HG02798 (cell line): ENCODE measurements around the gene MBNL2.

ENCODE experiments used
- ATAC-seq: cut with Tn5 transposase; IDR thresholded peaks from one replicate; pipeline ENCODE4 v1.9.1; 2021; ENCODE audit warnings: mild to moderate bottlenecking; ENCODE audit not compliant: unreplicated experiment, poor library complexity

The MBNL2 gene

DNA sequence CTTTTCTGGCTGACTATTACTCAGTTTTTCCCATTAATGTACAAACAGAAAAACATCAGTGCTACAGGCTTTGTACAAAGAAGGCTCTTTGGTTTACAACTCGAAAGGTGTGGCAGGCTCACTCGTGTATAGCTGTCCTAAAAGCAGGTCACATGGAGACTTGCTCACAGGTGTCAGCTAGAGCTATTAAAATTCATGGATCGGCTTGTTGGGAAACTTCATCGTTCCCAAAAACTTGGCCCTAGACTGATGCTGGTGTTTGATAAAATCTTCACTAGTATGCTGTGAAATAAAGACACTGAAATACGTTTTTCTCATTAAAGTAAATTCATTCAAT, 64.9 kb downstream of the MBNL2 start:
- no peak for ATAC-seq

GRCh38 chr13:97288486-97288900, 66.4 kb downstream of the MBNL2 start:
- ATAC-seq = no peak

- ATAC-seq = no peak
Measured at GRCh38 chr13:97289514-97290298, 67.6 kb downstream of the MBNL2 start.

GRCh38 chr13:97295283-97296182, 73.4 kb downstream of the MBNL2 start:
- ATAC-seq = no peak

- no peak for ATAC-seq
Measured at GRCh38 chr13:97296740-97297139, 74.6 kb downstream of the MBNL2 start.

DNA sequence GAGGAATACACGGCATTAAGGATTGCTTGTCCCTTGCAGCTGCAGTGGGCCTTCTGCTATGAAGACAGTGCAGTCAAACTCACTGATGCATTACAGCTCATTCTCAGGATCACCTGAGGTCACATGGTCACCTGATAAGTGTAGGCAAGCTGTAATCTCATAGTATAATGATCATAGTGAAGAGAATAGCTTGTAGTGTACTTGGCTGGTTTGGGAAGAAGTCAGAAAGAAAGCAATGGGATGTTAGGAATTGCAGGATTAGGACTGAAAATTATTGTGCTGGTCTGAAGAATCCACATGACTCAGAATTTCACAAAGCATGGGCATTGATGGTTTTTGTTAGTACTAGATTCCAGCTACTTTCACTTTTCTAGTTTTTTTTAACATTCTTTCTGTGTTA, 76.7 kb downstream of the MBNL2 start:
- ATAC-seq = no peak

DNA sequence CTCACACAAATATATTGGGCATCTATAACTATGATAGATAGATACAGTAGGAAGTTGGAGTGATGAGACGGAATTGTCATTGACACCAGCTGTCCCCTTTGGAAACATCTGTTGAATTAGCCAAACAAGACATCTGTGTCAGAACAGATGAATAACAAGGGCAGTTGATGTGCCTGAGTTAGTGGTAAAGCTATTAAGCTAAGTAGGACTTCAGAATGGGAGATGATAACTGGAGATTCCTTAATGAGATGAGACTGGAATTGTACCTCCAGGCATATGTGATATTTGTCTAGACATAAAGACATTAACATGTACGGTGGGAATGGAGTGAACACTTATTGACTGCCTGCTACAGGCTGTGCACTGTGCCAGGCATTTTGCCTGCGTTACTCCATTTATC, 78.7 kb downstream of the MBNL2 start:
- no peak for ATAC-seq

- ATAC-seq = no peak
Measured at GRCh38 chr13:97301382-97302095, 79.4 kb downstream of the MBNL2 start.

DNA sequence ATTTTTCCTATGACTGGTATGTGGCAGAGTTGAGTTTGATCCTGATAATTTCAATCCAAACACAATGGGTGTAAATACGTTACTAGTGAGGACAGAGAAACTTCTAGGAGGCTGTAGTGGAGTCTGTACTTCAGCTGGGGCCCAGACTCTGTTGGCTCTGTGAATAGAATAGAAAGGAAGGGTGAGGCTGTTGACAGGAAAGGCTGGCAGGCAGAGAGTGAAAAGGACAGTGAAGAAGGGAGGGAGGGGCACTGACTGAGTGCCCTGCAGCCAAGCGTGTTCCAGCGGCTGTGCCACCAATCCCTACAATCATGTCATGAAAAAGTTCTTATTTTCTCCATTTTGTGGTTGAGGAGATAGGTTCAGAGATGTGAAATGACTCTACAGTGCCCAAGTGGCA, 80.5 kb downstream of the MBNL2 start:
- no peak for ATAC-seq

- no peak for ATAC-seq
Measured at GRCh38 chr13:97306106-97306505, 84.0 kb downstream of the MBNL2 start.

DNA sequence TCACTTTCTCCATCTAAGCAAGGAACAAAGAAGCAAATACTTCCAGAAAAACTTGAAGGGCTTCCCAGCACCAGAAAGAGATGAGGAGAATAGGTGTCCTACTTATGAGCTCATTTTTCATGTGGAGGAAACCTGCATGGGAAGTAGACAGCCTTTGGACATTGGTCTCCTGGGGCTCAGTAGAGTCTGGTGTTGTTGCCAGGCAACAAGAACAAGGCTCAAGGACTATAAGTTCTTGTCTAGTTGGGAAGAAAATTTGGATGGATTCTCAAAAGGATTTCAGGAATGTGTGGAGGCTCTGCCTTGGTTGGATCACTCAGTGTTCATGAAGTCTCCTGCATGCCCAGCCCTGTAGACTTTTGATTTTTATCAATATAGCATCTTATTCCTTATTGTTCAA, 84.5 kb downstream of the MBNL2 start:
- ATAC-seq = no peak

DNA sequence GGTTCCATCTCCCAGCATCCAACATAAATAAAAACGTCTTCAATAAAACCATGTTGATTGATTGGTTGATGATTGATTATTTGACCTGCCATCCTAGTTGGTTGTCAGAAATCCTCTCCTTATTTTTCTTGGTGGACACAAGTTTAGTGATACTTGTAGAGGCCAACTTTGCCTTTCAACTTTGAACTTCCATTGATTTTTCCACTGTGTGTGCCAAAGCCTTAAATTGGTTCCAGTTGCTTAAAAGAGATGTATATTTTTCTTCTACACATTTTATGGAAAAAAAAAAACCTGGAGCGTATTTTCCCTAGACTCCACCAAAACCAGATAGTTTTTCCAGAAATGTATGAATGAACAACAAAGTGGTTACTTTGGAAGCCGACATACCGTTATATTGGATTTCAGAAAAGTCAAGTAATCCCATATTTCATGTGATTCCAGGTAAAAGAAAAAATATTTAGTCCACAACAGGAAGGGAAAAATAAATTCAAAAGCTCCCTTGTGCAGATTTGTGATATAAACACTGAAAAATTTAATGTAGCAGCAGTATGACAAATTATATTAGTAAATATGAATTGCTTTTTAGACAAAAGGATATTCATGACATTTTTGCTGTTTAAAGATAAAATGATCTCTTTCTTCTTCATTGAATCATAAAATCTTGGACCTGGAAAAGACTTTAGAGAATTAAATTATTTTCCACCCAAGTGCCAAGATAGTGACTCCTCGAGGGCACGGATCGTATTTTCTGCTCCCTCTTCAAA, 85.2 kb downstream of the MBNL2 start:
- no peak for ATAC-seq

GRCh38 chr13:97307882-97308624, 85.9 kb downstream of the MBNL2 start:
- ATAC-seq = no peak

DNA sequence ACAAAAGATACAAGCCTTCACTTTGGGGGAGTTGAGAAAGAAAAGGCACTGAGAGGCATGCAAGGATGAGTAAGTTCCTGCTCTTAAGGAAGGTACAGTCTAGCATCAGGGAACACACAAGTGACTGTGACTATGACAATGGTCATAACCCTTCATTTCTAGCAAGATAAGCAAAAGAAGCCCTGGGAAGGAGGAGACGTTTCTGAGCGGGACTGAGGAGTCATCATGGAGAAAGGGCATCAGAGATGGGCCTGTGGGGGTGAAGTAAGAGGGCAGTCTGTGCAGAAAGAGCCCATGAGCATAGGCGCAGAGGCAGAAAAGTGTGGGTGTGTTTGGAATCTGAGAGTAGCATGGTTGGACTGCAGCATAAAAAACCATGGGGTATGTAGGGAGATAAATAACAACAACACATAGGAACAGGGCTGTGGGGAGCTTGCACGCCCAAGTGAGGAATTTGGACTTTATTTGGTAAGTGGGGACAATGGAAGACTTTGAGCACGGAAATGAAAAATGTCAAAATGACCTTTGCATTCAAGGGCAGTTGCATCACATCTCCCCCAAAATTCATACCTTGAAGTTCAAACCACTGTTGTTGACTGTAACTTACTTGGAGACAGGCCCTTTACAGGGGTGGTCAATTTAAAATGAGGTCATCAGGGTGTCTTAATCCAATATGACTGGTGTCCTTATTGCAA, 86.7 kb downstream of the MBNL2 start:
- no peak for ATAC-seq

GRCh38 chr13:97310809-97311436, 88.8 kb downstream of the MBNL2 start:
- no peak for ATAC-seq

DNA sequence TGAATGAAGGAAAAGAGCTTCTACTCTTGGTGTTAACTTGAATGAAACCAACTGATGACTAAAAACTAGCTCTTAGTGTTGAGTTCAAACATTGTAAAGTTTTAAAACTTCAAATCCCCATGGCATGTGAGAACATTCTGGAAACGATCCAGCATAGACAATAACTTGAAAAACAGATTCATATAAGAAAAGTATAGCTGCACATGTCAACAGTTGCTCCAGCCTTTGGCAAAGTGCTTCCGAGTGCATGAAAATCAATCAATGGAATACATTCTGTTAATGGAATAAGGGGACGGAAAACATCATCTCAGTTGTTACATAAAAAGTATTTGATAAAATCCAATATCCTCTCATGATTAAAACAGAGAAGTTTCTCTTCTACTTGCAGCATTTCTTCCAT, 89.8 kb downstream of the MBNL2 start:
- ATAC-seq = no peak

DNA sequence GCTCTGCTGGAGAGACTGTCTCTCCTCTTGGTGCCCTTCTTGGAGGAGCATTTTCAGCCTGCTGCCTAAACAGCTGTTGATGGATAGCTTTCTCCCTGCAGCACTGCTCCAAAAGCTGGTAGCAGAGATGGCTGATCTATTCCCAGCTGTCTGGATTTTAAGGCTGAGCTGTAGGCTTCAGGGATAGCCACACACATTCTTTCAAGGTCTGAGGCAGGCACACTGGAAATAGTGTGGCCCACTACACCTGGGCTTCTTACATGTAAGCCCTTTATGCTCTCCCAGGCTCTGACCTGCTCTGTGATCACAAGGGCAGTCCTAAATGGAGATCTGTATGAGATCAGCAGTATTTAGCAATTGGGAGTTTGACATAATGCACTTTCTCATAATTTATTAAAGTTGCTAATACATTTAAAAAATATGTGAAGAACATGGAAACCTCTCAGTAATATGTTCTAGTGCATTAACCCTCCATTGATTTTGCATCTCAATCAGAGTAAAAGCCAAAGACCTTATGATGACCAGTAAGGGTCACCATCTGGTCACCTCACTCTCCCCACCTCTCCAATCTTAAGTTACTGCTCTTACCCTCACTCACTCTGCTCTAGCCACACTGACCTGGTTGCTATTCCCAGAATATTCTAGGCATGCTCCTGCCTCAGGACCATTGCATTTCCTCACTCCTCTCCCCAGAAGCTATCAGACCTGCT, 91.6 kb downstream of the MBNL2 start:
- no peak for ATAC-seq

DNA sequence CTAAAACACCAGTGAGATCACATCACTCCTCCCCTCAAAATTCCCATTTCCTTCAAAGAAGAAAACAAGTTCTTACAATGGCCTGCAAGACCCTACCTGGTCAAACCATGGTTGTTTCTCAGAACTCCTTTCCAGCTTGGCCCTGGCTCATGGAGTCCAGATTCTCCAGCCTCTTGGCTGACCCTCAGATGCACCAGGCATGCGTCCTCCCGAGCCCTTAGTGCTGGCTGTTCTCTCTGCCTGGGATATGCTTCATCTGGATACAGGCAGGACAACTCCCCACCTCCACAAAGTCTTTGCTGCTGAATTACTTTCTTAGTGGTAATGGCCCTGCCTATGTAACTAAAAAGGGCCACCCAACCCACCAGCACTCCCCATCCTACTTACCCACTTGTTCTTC, 94.3 kb downstream of the MBNL2 start:
- ATAC-seq = no peak
